Spleen (tissue), 11 donors: ENCODE results near the gene RAB40B. TPM values are rescaled to one million over a fixed set of nuclear protein-coding genes. Genes with fewer than 3 reads are reported as not detected.

Source experiments
- DNase-seq: peaks from one replicate; pipeline ENCODE4 v3.0.0-alpha.2; 2020
- H3K27ac ChIP-seq, 8 donors: fragments of 200-600 bp; sonication (generic) in 7 of 8; 1 replicate in 4 of 8; 2 replicates in 4 of 8; pipeline versions ENCODE4 v1.5.0 to v1.8.0; 2016 to 2021; ENCODE audit warnings: inconsistent platforms in 4 of 8, mild to moderate bottlenecking in 4 of 8, moderate library complexity in 1 of 8
- H3K27me3 ChIP-seq, 7 donors: fragments of 200-600 bp; sonication (generic) in 6 of 7; replicated peaks in 1 of 7; 1 replicate in 4 of 7; 2 replicates in 3 of 7; pipeline versions ENCODE4 v1.5.0 to v1.8.0; 2016 to 2021; ENCODE audit warnings: inconsistent platforms in 3 of 7, mild to moderate bottlenecking in 1 of 7
- H3K36me3 ChIP-seq, 6 donors: fragments of 200-600 bp; sonication (generic) in 5 of 6; 1 replicate in 4 of 6; 2 replicates in 2 of 6; pipeline versions ENCODE4 v1.5.0 to v1.8.0; 2016 to 2021; ENCODE audit warnings: inconsistent platforms in 2 of 6
- H3K4me1 ChIP-seq, 6 donors: fragments of 200-600 bp; sonication (generic) in 5 of 6; 1 replicate in 3 of 6; 2 replicates in 3 of 6; pipeline versions ENCODE4 v1.5.0 to v1.8.0; 2016 to 2021; ENCODE audit warnings: inconsistent platforms in 3 of 6
- H3K4me3 ChIP-seq, 8 donors: fragments of 200-600 bp; sonication (generic) in 7 of 8; 1 replicate in 4 of 8; 2 replicates in 4 of 8; pipeline versions ENCODE4 v1.5.0 to v1.8.0; 2016 to 2021; ENCODE audit warnings: inconsistent platforms in 4 of 8, mild to moderate bottlenecking in 4 of 8, moderate library complexity in 2 of 8
- H3K9me3 ChIP-seq, 8 donors: fragments of 200-600 bp; sonication (generic) in 7 of 8; 1 replicate in 4 of 8; 2 replicates in 4 of 8; pipeline versions ENCODE4 v1.5.0 to v1.8.0; 2016 to 2021; ENCODE audit warnings: inconsistent platforms in 4 of 8
- CTCF ChIP-seq, 11 experiments: fragments of 200-600 bp in 7 of 11; fragments of 450-650 bp in 4 of 11; sonication (generic) in 4 of 11; IDR thresholded peaks in 8 of 11; conservative IDR thresholded peaks in 3 of 11; 1 replicate in 7 of 11; 2 replicates in 4 of 11; pipeline versions ENCODE4 v1.4.0 to v1.8.0; 2016 to 2021; ENCODE audit warnings: antibody characterized with exemption in 11 of 11, inconsistent platforms in 4 of 11, mild to moderate bottlenecking in 1 of 11
- POLR2A ChIP-seq, 3 donors: fragments of 450-650 bp; IDR thresholded peaks; one replicate each; pipeline ENCODE4 v1.5.1; 2017; ENCODE audit warnings: antibody characterized with exemption in 3 of 3, mild to moderate bottlenecking in 1 of 3
- POLR2AphosphoS5 ChIP-seq, 3 donors: sonication (generic); formaldehyde crosslinking; IDR thresholded peaks; one replicate each; pipeline ENCODE4 v1.5.1; 2017; ENCODE audit warnings: antibody characterized with exemption in 3 of 3
- WGBS, 5 donors: extraction: QIAGEN DNeasy Blood & Tissue Kit in 3 of 5; methylation state at CpG; one replicate each; pipeline versions ENCODE4 v1.1.5 to v1.1.7; 2013 to 2018; 5-methylcytosine and 5-hydroxymethylcytosine counted together
- intact Hi-C: fragments of 100-400 bp; cut with DNase I; formaldehyde crosslinking; loops from one replicate; pipeline ENCODE4 v1.15.0; 2023; ENCODE audit warnings: low total_unique reads
- polyA plus RNA-seq, 3 donors: library from polyadenylated mRNA; stranded (reverse); fragments of 200-250 nt; gene quantifications; one replicate each; pipeline ENCODE4 v1.2.1, GENCODE V29; 2013
- total RNA-seq, 7 donors: library from RNA; depleted of rRNA in 3 of 7; stranded (reverse); fragments of >200 nt in 3 of 7; fragmentation: NEBNext Ultra II Directional in 4 of 7; extraction: Animal tissue kit (Norgen Biotek cat#: 25700) in 4 of 7; gene quantifications; one replicate each; pipeline versions ENCODE4 v1.1.0 to v1.2.1, GENCODE V29; 2016 to 2021
- donor health status: healthy with polysubstance abuse.
- donor health status: DM: no; HTN: no; CAD: no; lungs with moderate emphysema.
- donor health status: DM: no; HTN: no; CAD: no.
- donor health status: Bipolar disorder and iron deficiency.
- donor health status: healthy.
- donor health status: DM: no; HTN: no; CAD: no.
- donor health status: DM: yes; HTN: yes; CAD: no.

RAB40B gene
- total and polyA plus RNA-seq, 10 donors: 4.1 to 13.6 (median 6.9) TPM

GRCh38 chr17:82616021-82616711, 82.3 kb downstream of the RAB40B start:
- H3K4me3 ChIP-seq: no peak overlapping the region
- peak; percentile 61 for DNase-seq
- no peaks in the 10 kb centered on the region for H3K27me3 ChIP-seq
- intact Hi-C loops: no loop called here
- no peak for TF ChIP-seq POLR2A (IDR thresholded peaks at IDR 0.05)
- TF ChIP-seq POLR2AphosphoS5 (IDR thresholded peaks at IDR 0.05): peak in 1 of 3 donors; percentile 9
- no peaks in the 10 kb centered on the region for H3K9me3 ChIP-seq
- WGBS, 5 donors: 87 to 93% (median 91%) methylated on average over 22 of the region's 22 CpGs
- H3K27ac ChIP-seq: no peak overlapping the region
- peaks cover 8 to 97% (median 74%) of the 10 kb centered on the region in 6 donors for H3K36me3 ChIP-seq
- H3K4me1 ChIP-seq: no peaks in the 10 kb centered on the region

DNA sequence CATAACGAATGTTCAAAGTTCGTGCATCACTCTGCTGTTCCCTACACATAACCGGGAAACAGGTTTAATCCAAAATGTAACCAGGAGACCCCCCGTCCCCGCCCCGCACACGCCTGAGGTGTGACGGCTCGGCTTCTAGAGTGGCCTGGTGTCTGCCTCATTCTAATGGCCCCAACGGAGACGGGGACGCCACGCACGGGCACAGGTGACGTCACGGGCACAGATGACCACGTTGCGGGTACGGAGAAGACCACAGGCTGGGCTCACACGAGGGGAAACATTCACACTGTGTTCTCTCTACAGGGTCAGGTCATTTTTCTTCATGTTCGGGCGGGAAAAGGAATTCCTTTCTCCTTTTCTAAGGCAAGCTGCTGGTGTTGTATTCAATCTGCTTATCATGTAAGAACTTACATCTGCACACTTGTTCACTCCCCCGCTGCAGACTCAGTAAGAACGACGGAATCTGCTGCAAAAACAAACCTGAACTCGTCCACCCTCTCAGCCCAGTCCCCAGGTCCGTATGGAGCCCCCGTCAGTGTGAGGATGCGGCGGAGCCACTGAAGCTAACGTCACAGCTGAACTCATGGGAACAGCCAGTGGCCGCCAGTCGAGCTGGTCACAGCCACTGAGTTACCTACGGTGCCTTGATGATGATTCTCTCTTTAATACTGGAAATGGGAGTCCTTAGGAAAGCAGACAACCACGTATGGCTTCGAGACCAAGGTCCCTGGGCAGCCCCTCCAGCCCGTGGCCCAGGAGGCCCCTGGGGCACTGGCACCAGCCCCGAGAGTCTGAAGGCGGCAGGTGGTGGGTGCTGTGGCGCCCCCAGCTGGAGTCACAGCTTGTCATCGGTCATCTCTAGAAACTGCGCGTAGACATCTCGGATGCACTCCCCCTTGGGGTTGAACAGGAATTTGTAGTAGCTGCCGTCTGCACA, 83.1 kb downstream of the RAB40B start:
- TF ChIP-seq POLR2AphosphoS5 (IDR thresholded peaks at IDR 0.05) (peak in 2 of 3 donors; percentile 5 to 52), CTCF (IDR thresholded peaks at IDR 0.05 in 8 of 11, conservative IDR thresholded peaks at IDR 0.05 in 3 of 11) (no peak)
- H3K9me3 ChIP-seq: no peaks in the 10 kb centered on the region
- DNase-seq: peak; percentile 58
- H3K4me1 ChIP-seq: no peaks in the 10 kb centered on the region
- no peaks in the 10 kb centered on the region for H3K27me3 ChIP-seq
- no peak overlapping the region for H3K27ac ChIP-seq
- WGBS, 5 donors: 90 to 95% (median 94%) methylated on average over 39 to 45 of the region's 45 CpGs
- H3K4me3 ChIP-seq: no peak overlapping the region
- intact Hi-C loops: no loop called here
- H3K36me3 ChIP-seq: peaks cover 8 to 97% (median 72%) of the 10 kb centered on the region in 6 donors

- H3K9me3 ChIP-seq: no peaks in the 10 kb centered on the region
- DNase-seq: peak; percentile 53
- H3K4me1 ChIP-seq: no peaks in the 10 kb centered on the region
- WGBS, 5 donors: 53 to 93% (median 72%) methylated on average over 4 to 19 of the region's 22 CpGs
- TF ChIP-seq CTCF (IDR thresholded peaks at IDR 0.05 in 8 of 11, conservative IDR thresholded peaks at IDR 0.05 in 3 of 11) (no peak), POLR2A (IDR thresholded peaks at IDR 0.05) (no peak), POLR2AphosphoS5 (IDR thresholded peaks at IDR 0.05) (no peak)
- H3K27me3 ChIP-seq: no peaks in the 10 kb centered on the region
- intact Hi-C loops: no loop called here
- peak overlapping the region in 2 of 8 donors; percentile 2 to 28 for H3K27ac ChIP-seq
- H3K4me3 ChIP-seq: no peak overlapping the region
- peaks cover 5 to 97% (median 65%) of the 10 kb centered on the region in 6 donors for H3K36me3 ChIP-seq
Observed at GRCh38 chr17:82614095-82614631, 84.3 kb downstream of the RAB40B start.

DNA sequence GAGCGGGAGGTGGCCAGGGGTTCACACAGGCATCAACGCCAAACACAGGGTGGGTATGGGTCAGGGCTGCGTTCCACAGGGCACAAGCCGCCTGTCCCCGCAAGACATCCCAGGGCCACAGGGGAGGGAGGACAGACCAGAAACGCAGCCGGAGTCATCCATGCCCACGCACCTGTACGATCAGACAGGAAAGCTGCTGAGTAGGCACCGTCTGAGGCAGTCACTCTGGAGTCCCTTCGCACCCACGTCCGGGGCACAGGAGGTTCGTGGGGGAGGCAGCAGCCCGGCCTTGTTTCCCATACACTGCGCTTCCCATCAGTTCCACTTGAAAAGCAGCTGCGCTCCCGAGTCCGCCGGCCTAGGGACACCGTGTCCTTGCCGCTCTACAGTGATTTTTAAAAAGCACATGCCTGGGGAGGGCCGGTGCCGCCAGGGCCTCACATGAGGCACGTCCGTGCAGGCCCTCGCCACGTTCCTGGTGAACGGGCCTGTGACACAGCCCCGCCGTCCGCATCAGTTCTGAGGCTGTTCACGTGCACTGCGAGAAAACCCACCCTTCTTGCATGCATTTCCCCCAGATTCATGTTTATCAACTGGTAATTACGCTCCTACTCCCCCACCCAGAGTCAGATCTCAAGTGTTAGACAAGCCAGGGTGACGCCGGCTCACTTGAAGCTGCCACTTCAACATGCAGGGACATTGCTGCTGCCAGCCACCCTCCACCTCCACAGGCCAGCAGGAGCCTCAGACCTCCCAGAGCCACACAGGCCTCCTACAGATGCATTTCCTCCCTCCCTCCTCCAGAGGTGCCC, 85.0 kb downstream of the RAB40B start:
- no peak overlapping the region for H3K4me3 ChIP-seq
- H3K27ac ChIP-seq: peak overlapping the region in 1 of 8 donors; percentile 28
- H3K27me3 ChIP-seq: no peaks in the 10 kb centered on the region
- WGBS, 5 donors: 87 to 94% (median 92%) methylated on average over 28 to 37 of the region's 37 CpGs
- DNase-seq: no peak
- peaks cover 5 to 97% (median 61%) of the 10 kb centered on the region in 6 donors for H3K36me3 ChIP-seq
- TF ChIP-seq POLR2AphosphoS5 (IDR thresholded peaks at IDR 0.05) (peak in 2 of 3 donors; percentile 50 to 75), CTCF (IDR thresholded peaks at IDR 0.05 in 8 of 11, conservative IDR thresholded peaks at IDR 0.05 in 3 of 11) (no peak), POLR2A (IDR thresholded peaks at IDR 0.05) (no peak)
- no peaks in the 10 kb centered on the region for H3K9me3 ChIP-seq
- intact Hi-C loops: no loop called here
- no peaks in the 10 kb centered on the region for H3K4me1 ChIP-seq
